Measurements from ENCODE around the gene YY1.
"Not testable (repeated sequence)": the region's sequence is repeated elsewhere in the genome, so short reads cannot be mapped to it uniquely, and the experiment has no call there.

The YY1 gene

GRCh38 chr14:100285021-100285912 lies 46.3 kb downstream of the YY1 start:
- no peak for DNase-seq

- DNase-seq, result no peak
Measured at GRCh38 chr14:100285913-100286400, 47.0 kb downstream of the YY1 start.

GRCh38 chr14:100286484-100287191 lies 47.7 kb downstream of the YY1 start:
- no peak for DNase-seq

GRCh38 chr14:100287202-100287997 lies 48.5 kb downstream of the YY1 start:
- no peak for DNase-seq

GRCh38 chr14:100287998-100288295 lies 49.0 kb downstream of the YY1 start:
- not testable (repeated sequence) for DNase-seq

GRCh38 chr14:100288382-100289185 lies 49.6 kb downstream of the YY1 start:
- no peak for DNase-seq

- no peak for DNase-seq
Measured at GRCh38 chr14:100289916-100290606, 51.1 kb downstream of the YY1 start.

GRCh38 chr14:100290607-100291304 lies 51.8 kb downstream of the YY1 start:
- DNase-seq, result no peak

- DNase-seq, result no peak
Measured at GRCh38 chr14:100291305-100292075, 52.5 kb downstream of the YY1 start.

- no peak for DNase-seq
Measured at GRCh38 chr14:100292301-100292775, 53.4 kb downstream of the YY1 start.

- DNase-seq, result no peak
Measured at GRCh38 chr14:100292776-100293461, 54.0 kb downstream of the YY1 start.

- DNase-seq, result no peak
Measured at GRCh38 chr14:100293497-100294212, 54.7 kb downstream of the YY1 start.

GRCh38 chr14:100294213-100294962 lies 55.4 kb downstream of the YY1 start:
- no peak for DNase-seq

GRCh38 chr14:100294963-100295330 lies 56.0 kb downstream of the YY1 start:
- DNase-seq, result no peak

- no peak for DNase-seq
Measured at GRCh38 chr14:100295376-100296105, 56.6 kb downstream of the YY1 start.

GRCh38 chr14:100296106-100296651 lies 57.2 kb downstream of the YY1 start:
- DNase-seq, result no peak

GRCh38 chr14:100296729-100297128 lies 57.8 kb downstream of the YY1 start:
- not testable (repeated sequence) for DNase-seq
